ENCODE data around the gene ATP1A2. TPM values are rescaled to one million over a fixed set of nuclear protein-coding genes. Genes with fewer than 3 reads are reported as not detected.

ATP1A2 gene
- total and polyA plus RNA-seq, 4 donors: 15.3 to 27.7 (median 25.9) TPM

GRCh38 chr1:160149716-160150115, 34.2 kb downstream of the ATP1A2 start:
- intact Hi-C loops (cut with DNase I): loop anchor here in 1 of 2 donors (5.0 kb wide), 1 partner anchor 32 kb away; the partner anchor contains the start of gene ATP1A2
- no peaks in the 10 kb centered on the region for H3K36me3 ChIP-seq (ENCODE audit: control insufficient read depth in 1 of 2, insufficient read depth in 2 of 2, low read length in 1 of 2)
- no peaks in the 10 kb centered on the region for H3K27me3 ChIP-seq (ENCODE audit: control insufficient read depth in 1 of 2, insufficient read depth in 2 of 2, low read length in 1 of 2)
- H3K4me3 ChIP-seq (ENCODE audit: low read length in 2 of 2): no peak overlapping the region
- DNase-seq (no peak), ATAC-seq (ENCODE audit: low FRiP score) (peak; percentile 26)
- no peaks in the 10 kb centered on the region for H3K9me3 ChIP-seq (ENCODE audit: control insufficient read depth, low read length)
- H3K27ac ChIP-seq (ENCODE audit: low read depth in 1 of 2, low read length in 2 of 2): peak overlapping the region; percentile 61
- WGBS, 2 donors: 4 to 7% methylated on average over 2 of the region's 2 CpGs
- peaks cover 0 to 1% of the 10 kb centered on the region in 2 donors for H3K4me1 ChIP-seq (ENCODE audit: control insufficient read depth in 1 of 2, insufficient read depth in 2 of 2, low read length in 2 of 2)

GRCh38 chr1:160151303-160151702, 35.7 kb downstream of the ATP1A2 start, which contains the start of gene ATP1A4:
ATP1A4 (plus strand) TSS chr1:160151603; CDS start chr1:160152041, 438 bp downstream.
- ATAC-seq (ENCODE audit: low FRiP score): no peak
- H3K4me3 ChIP-seq (ENCODE audit: low read length in 2 of 2): no peak within 1 kb of the TSS

GRCh38 chr1:160154790-160155189, 39.2 kb downstream of the ATP1A2 start:
- no peaks in the 10 kb centered on the region for H3K9me3 ChIP-seq (ENCODE audit: control insufficient read depth, low read length)
- ATAC-seq (ENCODE audit: low FRiP score) (no peak), DNase-seq (no peak)
- no peaks in the 10 kb centered on the region for H3K36me3 ChIP-seq (ENCODE audit: control insufficient read depth in 1 of 2, insufficient read depth in 2 of 2, low read length in 1 of 2)
- H3K4me3 ChIP-seq (ENCODE audit: low read length in 2 of 2): no peak overlapping the region
- H3K27me3 ChIP-seq (ENCODE audit: control insufficient read depth in 1 of 2, insufficient read depth in 2 of 2, low read length in 1 of 2): no peaks in the 10 kb centered on the region
- intact Hi-C loops (cut with DNase I): loop anchor here in 1 of 2 donors (5.0 kb wide), 1 partner anchor 37 kb away; the partner anchor contains the start of gene ATP1A2
- peaks cover 3 to 5% of the 10 kb centered on the region in 2 donors for H3K4me1 ChIP-seq (ENCODE audit: control insufficient read depth in 1 of 2, insufficient read depth in 2 of 2, low read length in 2 of 2)
- H3K27ac ChIP-seq (ENCODE audit: low read depth in 1 of 2, low read length in 2 of 2): no peak overlapping the region
- WGBS, 2 donors: 89 to 90% methylated on average over 3 of the region's 3 CpGs

More at GRCh38 chr1:160151303-160151702, 35.7 kb downstream of the ATP1A2 start, which contains the start of gene ATP1A4:
- Histone ChIP-seq H3K27me3 (ENCODE audit: control insufficient read depth in 1 of 2, insufficient read depth in 2 of 2, low read length in 1 of 2) (no peaks in the 10 kb centered on the region), H3K4me1 (ENCODE audit: control insufficient read depth in 1 of 2, insufficient read depth in 2 of 2, low read length in 2 of 2) (peaks cover 0 to 1% of the 10 kb centered on the region in 2 donors), H3K9me3 (ENCODE audit: control insufficient read depth, low read length) (no peaks in the 10 kb centered on the region), H3K27ac (ENCODE audit: low read depth in 1 of 2, low read length in 2 of 2) (no peak within 1 kb of the TSS), H3K36me3 (ENCODE audit: control insufficient read depth in 1 of 2, insufficient read depth in 2 of 2, low read length in 1 of 2) (no peaks in the 10 kb centered on the region)
- no peak for DNase-seq
- 86 to 90% methylated on average over 6 of the region's 6 CpGs for WGBS, 2 donors
- intact Hi-C loops (cut with DNase I): loop anchor here in 1 of 2 donors (5.0 kb wide), 1 partner anchor 34 kb away; the partner anchor contains the start of gene ATP1A2

- Histone ChIP-seq H3K27me3 (ENCODE audit: control insufficient read depth in 1 of 2, insufficient read depth in 2 of 2, low read length in 1 of 2) (no peaks in the 10 kb centered on the region), H3K4me3 (ENCODE audit: low read length in 2 of 2) (no peak overlapping the region), H3K4me1 (ENCODE audit: control insufficient read depth in 1 of 2, insufficient read depth in 2 of 2, low read length in 2 of 2) (peaks cover 3 to 5% of the 10 kb centered on the region in 2 donors), H3K9me3 (ENCODE audit: control insufficient read depth, low read length) (no peaks in the 10 kb centered on the region), H3K36me3 (ENCODE audit: control insufficient read depth in 1 of 2, insufficient read depth in 2 of 2, low read length in 1 of 2) (no peaks in the 10 kb centered on the region), H3K27ac (ENCODE audit: low read depth in 1 of 2, low read length in 2 of 2) (no peak overlapping the region)
- no peak for DNase-seq
- intact Hi-C loops (cut with DNase I): no loop called here
- 73 to 78% methylated on average over 5 of the region's 5 CpGs for WGBS, 2 donors
- no peak for ATAC-seq (ENCODE audit: low FRiP score)
These were observed 40.8 kb downstream of the ATP1A2 start for GRCh38 chr1:160156361-160156760.

GRCh38 chr1:160157174-160157573, 41.6 kb downstream of the ATP1A2 start:
- Histone ChIP-seq H3K36me3 (ENCODE audit: control insufficient read depth in 1 of 2, insufficient read depth in 2 of 2, low read length in 1 of 2) (no peaks in the 10 kb centered on the region), H3K27me3 (ENCODE audit: control insufficient read depth in 1 of 2, insufficient read depth in 2 of 2, low read length in 1 of 2) (no peaks in the 10 kb centered on the region), H3K4me3 (ENCODE audit: low read length in 2 of 2) (no peak overlapping the region), H3K9me3 (ENCODE audit: control insufficient read depth, low read length) (no peaks in the 10 kb centered on the region), H3K4me1 (ENCODE audit: control insufficient read depth in 1 of 2, insufficient read depth in 2 of 2, low read length in 2 of 2) (peaks cover 3 to 5% of the 10 kb centered on the region in 2 donors), H3K27ac (ENCODE audit: low read depth in 1 of 2, low read length in 2 of 2) (no peak overlapping the region)
- ATAC-seq (ENCODE audit: low FRiP score) (no peak), DNase-seq (no peak)
- WGBS, 2 donors: 60 to 64% methylated on average over 4 of the region's 4 CpGs
- intact Hi-C loops (cut with DNase I): no loop called here

GRCh38 chr1:160158031-160158430, 42.5 kb downstream of the ATP1A2 start:
- intact Hi-C loops (cut with DNase I): no loop called here
- peaks cover 3 to 5% of the 10 kb centered on the region in 2 donors for H3K4me1 ChIP-seq (ENCODE audit: control insufficient read depth in 1 of 2, insufficient read depth in 2 of 2, low read length in 2 of 2)
- no peak for ATAC-seq (ENCODE audit: low FRiP score)
- no peaks in the 10 kb centered on the region for H3K9me3 ChIP-seq (ENCODE audit: control insufficient read depth, low read length)
- no peaks in the 10 kb centered on the region for H3K36me3 ChIP-seq (ENCODE audit: control insufficient read depth in 1 of 2, insufficient read depth in 2 of 2, low read length in 1 of 2)
- no peak for DNase-seq
- H3K27me3 ChIP-seq (ENCODE audit: control insufficient read depth in 1 of 2, insufficient read depth in 2 of 2, low read length in 1 of 2): no peaks in the 10 kb centered on the region
- WGBS, 2 donors: 36 to 53% methylated on average over 3 of the region's 3 CpGs
- peak overlapping the region in 1 of 2 donors; percentile 45 for H3K27ac ChIP-seq (ENCODE audit: low read depth in 1 of 2, low read length in 2 of 2)
- H3K4me3 ChIP-seq (ENCODE audit: low read length in 2 of 2): no peak overlapping the region

GRCh38 chr1:160158534-160158933, 43.0 kb downstream of the ATP1A2 start:
- ATAC-seq (ENCODE audit: low FRiP score) (no peak), DNase-seq (no peak)
- no peaks in the 10 kb centered on the region for H3K36me3 ChIP-seq (ENCODE audit: control insufficient read depth in 1 of 2, insufficient read depth in 2 of 2, low read length in 1 of 2)
- no peaks in the 10 kb centered on the region for H3K27me3 ChIP-seq (ENCODE audit: control insufficient read depth in 1 of 2, insufficient read depth in 2 of 2, low read length in 1 of 2)
- peak overlapping the region in 1 of 2 donors; percentile 22 for H3K27ac ChIP-seq (ENCODE audit: low read depth in 1 of 2, low read length in 2 of 2)
- H3K4me1 ChIP-seq (ENCODE audit: control insufficient read depth in 1 of 2, insufficient read depth in 2 of 2, low read length in 2 of 2): peaks cover 3 to 5% of the 10 kb centered on the region in 2 donors
- no peak overlapping the region for H3K4me3 ChIP-seq (ENCODE audit: low read length in 2 of 2)
- no peaks in the 10 kb centered on the region for H3K9me3 ChIP-seq (ENCODE audit: control insufficient read depth, low read length)
- WGBS, 2 donors: 95 to 96% methylated on average over 4 of the region's 4 CpGs
- intact Hi-C loops (cut with DNase I): no loop called here

GRCh38 chr1:160159846-160160245, 44.3 kb downstream of the ATP1A2 start:
- H3K9me3 ChIP-seq (ENCODE audit: control insufficient read depth, low read length): no peaks in the 10 kb centered on the region
- H3K27me3 ChIP-seq (ENCODE audit: control insufficient read depth in 1 of 2, insufficient read depth in 2 of 2, low read length in 1 of 2): no peaks in the 10 kb centered on the region
- H3K4me3 ChIP-seq (ENCODE audit: low read length in 2 of 2): no peak overlapping the region
- intact Hi-C loops (cut with DNase I): no loop called here
- no peaks in the 10 kb centered on the region for H3K36me3 ChIP-seq (ENCODE audit: control insufficient read depth in 1 of 2, insufficient read depth in 2 of 2, low read length in 1 of 2)
- H3K27ac ChIP-seq (ENCODE audit: low read depth in 1 of 2, low read length in 2 of 2): peak overlapping the region in 1 of 2 donors; percentile 64
- DNase-seq (no peak), ATAC-seq (ENCODE audit: low FRiP score) (no peak)
- peaks cover 3 to 5% of the 10 kb centered on the region in 2 donors for H3K4me1 ChIP-seq (ENCODE audit: control insufficient read depth in 1 of 2, insufficient read depth in 2 of 2, low read length in 2 of 2)

GRCh38 chr1:160161965-160162705, 46.6 kb downstream of the ATP1A2 start:
- H3K4me1 ChIP-seq (ENCODE audit: control insufficient read depth in 1 of 2, insufficient read depth in 2 of 2, low read length in 2 of 2): peaks cover 3 to 5% of the 10 kb centered on the region in 2 donors
- ATAC-seq (ENCODE audit: low FRiP score): peak; percentile 19
- 50 to 52% methylated on average over 6 of the region's 6 CpGs for WGBS, 2 donors
- intact Hi-C loops (cut with DNase I): no loop called here
- H3K27me3 ChIP-seq (ENCODE audit: control insufficient read depth in 1 of 2, insufficient read depth in 2 of 2, low read length in 1 of 2): no peaks in the 10 kb centered on the region
- H3K36me3 ChIP-seq (ENCODE audit: control insufficient read depth in 1 of 2, insufficient read depth in 2 of 2, low read length in 1 of 2): no peaks in the 10 kb centered on the region
- no peak for DNase-seq
- no peak overlapping the region for H3K4me3 ChIP-seq (ENCODE audit: low read length in 2 of 2)
- no peaks in the 10 kb centered on the region for H3K9me3 ChIP-seq (ENCODE audit: control insufficient read depth, low read length)
- no peak overlapping the region for H3K27ac ChIP-seq (ENCODE audit: low read depth in 1 of 2, low read length in 2 of 2)

Measured in aorta (tissue), 5 donors.